ENCODE data around the gene GOT1.
A peak's percentile ranks its signal among the peaks of the same experiment; 100 is the strongest.

GOT1 gene

DNA sequence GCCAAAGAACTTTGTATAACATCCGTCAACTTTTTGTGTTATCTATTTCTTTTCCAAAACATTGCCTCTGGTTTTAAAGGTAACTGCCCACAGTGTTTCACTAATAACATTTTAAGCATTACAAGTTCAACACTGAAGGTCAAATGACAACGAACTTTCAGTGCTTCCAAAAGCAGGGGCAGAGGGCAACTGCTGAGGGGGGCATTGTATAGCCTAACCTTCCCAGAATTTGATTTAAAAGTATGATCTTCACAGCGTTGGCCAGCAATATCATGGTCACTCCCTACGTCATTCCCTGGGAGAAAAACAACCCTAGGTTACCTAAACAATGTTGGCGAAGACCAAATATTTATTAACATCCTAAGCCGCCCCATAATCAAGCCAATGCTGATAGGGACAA lies 2.5 kb upstream of the GOT1 start:
- DNase-seq, result no peak

DNA sequence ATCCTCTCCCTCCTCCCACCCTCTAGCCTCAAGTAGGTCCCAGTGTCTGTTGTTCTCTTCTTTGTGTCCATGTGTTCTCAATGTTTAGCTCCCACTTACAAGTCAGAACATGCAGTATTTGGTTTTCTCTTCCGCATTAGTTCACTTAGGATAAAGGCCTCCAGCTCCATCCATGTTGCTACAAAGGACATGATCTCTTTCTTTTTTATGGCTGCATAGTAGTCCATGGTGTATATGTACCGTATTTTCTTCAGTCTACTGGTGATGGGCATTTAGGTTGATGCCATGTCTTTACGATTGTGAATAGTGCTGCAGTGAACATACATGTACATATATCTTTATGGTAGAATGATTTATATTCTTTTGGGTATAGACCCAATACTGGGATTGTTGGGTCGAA lies 1.6 kb upstream of the GOT1 start:
- DNase-seq, result no peak

DNA sequence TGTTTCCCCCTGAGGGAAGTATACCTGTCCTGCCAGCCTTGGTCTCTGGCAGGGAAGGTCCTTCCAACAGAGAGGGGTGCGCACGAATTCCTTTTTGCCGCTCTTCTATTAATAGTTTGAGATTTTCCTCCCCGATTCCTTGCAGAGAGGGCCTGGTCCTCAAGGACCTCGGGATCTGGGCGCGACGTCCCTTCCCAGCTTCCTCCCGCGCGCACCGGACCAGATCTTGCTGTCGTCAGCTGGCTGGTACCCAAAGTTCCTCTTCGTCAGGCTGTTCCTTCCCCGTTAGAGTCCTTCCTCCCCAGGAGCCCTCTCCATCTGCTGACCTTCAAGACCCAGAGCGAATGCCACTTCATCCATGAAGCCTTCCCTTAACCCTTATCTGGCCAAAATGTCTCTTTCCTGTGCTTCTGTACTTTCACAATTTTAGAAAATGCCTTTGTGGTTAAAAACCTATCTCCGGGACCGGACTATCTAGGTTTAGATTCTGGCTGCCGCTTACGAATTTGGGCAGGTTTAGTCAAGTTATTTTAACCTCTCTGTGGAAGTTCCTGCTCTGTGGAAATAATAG lies 851 bp upstream of the GOT1 start:
- peak; percentile 56 for DNase-seq

DNA sequence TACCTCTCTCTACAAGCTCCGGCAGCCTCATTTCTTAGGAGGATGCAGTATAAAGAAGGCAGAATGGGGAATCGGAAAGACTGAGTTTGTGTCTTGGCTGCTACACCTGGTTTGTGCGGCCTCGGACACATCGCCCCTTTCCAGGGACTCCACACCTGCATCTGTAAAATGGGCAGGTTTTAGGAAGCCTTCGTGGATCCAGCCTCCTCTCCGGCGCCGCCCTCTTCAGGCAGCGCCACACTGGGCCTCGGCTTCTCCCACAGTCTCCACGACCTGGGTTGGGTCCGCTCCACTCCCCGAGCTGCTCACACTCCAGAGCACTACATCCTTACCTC lies 341 bp downstream of the GOT1 start:
- no peak for DNase-seq

DNA sequence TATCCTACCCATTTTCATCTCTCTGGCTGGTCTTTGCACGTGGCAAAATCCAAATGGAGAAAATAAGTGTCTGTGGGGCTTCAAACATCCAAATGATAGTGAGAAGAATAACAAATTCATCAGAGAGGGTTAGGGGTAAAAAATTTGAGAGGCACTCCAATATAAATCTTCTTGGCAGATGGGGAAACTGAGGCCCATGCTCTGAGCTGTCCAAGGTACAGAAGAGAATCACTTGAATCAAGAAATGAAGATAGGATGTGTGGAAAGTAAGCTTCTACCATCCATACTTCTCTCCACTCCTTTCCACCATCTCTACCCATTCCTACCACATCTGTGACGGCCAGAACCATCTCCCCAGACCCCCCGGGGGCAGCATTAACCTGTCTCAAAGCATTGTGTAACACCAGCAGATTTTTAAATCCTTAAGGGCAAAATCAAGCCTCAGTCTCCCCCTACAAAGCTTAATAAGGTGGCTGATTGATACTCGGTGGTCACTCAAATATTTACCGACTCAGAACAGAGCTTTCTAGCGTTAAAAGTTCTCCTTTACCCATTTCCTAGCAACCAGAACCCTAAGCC lies 818 bp downstream of the GOT1 start:
- peak; percentile 5 for DNase-seq

DNA sequence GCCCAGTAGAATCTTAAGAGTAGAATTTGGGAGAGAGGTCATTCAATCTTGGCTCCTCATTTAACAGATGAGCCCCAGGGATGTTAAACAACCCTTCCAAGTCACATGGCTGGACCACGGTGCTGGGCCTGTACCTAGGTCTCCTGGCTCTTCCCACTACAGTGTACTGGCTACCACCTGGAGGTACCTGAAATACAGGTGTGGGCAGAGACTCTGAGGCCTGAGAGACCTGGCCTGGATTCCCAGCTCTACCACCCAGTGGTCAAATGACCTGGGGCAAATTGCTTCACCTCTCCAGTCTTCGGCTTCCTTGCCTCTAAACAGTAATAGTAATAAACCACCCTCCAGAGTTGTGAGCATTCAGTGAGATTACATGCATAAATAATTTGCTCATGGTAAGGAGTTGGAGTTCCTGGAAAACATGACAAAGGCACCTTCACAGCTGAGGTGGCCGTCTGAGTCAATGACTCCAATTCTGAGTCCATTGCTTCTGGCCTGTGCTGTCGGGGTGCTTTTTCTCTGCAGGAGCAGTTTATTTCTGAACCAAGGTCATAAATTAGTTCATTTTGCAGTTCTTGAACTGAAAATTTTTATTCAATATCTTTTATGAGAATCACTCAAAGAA lies 2.7 kb downstream of the GOT1 start:
- no peak for DNase-seq

DNA sequence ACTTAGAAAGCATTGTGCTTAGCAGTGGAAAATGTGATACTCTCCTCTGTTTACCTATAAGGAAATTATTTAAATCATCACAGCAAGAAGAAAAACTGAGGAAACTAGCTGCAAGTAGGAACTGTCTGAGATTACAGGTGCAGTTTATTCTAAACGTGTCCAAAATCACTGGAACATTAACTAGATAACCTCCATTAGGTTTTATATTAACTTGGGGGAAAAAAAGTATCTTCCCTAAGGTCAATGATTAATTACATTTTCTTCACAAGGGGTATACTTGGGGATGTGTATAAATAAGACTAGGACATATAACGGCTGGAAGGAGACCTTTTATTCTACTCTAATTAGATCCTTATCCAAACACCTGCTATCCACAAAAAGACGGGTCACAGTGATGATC lies 3.7 kb downstream of the GOT1 start:
- DNase-seq, result no peak

DNA sequence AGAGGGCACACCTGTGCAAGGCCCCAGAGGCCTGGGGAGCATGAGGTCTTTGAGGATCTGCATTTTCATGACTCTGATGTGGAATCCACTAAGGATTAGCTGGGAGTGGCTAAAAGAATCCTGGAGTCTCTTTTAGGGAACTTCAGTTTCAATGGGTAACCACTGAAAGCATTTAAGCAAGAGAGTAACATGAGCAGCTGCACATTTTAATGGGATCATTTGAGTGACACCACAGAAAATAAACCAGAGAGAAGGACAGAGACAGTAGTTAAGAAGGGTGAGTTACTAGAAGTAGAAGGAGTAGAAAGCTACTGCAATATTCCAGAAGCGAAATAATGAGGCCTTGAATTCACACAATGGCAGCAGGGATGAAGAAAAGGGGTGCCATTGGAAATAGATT lies 5.2 kb downstream of the GOT1 start:
- no peak for DNase-seq

DNA sequence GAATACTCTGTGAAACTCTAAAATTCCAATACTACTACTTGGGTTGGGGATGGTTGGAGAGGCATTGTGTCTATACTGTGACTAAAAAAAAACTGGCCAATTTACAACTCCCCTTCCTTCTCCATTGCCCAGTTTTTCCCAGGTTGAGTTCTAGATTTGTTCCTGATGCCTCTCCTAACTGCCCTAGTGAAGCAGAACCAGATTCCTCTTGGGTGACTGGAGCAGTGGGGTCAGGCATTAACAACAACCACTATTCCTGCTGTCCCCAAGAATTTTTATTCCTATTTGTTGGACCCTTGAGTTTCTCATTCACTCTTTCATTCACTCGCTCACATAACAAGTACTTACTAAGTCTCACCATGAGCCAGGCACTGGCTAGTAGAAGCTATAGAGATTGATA lies 5.8 kb downstream of the GOT1 start:
- DNase-seq, result no peak

DNA sequence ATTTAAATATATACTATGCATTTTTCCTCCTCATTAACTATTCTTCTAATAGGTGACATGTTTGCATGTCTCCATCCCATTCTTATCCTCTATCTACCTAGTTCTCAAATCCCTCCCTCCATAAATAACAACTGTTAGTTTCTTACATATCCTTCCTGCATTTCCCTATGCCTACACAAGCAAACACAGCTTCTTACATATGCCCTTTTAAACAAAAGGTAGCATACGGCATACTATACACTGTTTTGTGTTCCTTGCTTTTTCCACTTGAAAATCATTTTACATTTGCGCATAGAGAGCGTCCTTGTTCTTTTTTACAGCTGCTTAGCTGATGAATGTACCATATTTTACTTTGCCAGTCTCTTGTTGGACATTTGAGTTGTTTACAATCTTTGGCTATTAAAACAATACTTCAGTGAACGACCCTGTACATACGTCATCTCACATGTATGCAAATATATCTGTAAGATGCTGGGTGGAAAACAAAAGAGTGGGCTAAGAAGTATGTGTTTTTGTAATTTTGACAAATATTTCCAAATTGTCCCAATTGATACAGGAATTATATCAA lies 7.8 kb downstream of the GOT1 start:
- no peak for DNase-seq

- DNase-seq, result no peak
Observed at GRCh38 chr10:99421233-99421739, 9.1 kb downstream of the GOT1 start.

DNA sequence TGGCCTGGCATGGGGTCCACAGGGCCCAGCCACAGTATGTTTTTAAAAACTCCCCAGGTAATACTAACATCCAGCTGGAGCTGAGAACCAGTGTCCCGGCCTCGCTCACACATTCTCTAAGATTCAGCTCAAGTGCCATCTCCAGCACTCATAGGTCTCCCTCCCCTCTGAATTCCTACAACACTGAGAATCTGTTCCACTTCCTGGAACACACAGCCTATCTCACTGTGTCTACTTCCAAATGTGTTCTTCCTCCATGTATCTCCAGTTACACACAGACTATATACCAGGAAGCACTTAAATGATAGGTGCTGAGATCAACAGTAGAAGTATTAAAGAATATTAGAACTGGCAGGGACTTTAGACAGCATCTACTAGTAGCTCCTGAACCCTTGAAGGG lies 10.7 kb downstream of the GOT1 start:
- no peak for DNase-seq

DNA sequence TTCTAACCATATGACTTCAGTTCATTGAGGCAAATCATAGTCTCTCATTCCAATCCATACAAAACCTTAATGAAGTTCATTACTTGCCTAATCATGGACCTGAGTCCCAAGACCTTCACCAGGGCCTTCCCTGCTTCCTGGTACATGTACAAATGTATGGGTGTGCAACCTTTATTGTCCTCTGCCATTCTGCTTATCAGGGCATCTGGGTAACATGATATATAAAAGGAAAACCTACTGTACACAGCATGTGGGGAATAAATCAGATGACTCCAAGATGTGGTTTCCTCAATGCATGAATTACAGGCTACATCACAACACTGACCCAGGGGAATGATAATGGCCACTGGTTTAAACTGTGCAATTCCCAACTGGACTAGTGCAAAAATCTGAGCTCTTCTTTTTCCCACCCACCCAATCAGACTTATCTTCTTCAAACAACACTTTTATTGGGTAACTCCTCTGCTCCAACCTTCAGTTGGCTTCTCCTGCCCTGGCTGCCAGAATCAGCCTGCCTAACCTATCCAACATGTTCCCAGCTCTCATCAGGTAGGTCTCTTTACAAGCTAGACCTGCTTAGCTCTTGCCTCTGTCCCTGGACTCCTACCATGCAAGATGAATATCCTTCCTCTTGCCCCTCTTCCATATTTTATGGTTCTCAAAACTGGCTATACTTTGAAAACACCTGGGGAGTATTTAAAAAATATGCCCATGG lies 11.4 kb downstream of the GOT1 start:
- no peak for DNase-seq

DNA sequence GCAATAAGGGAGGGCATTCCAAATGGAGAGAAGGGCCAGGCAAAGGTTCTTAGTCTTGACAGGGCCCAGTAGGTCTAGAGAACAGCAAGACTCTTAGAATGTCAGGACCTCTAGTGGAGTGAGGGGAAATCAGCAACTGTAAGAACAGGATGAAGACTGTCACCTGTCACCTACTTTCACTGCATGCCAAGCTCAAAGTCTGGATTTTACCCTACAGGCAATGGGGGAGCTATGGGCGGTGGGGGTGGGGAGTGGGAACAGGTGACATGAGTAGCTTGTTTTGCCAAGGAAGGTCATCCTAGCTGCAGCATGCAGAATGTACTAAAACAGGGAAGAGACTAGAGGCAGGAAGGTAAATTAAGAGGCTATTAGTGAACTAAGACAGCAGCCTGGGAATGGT lies 18.3 kb downstream of the GOT1 start:
- DNase-seq, result no peak

DNA sequence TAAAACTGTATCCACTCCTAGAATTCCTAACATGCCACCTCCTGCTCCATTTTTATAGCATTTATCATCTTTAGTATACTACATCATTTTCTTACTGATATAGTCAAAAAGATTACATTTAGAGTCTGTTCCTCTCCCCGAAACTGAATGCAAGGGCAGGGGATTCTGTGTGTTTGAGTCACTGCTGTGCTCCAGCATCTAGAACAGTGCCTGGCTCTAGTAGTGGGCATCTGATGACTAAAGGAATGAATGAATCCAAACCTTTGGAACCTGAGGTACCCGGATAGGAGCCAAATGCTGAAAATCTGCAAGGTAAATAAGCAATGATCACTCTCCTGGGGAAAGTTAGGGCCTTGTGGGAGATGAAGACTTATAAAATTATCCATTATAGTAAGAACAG lies 18.9 kb downstream of the GOT1 start:
- no peak for DNase-seq

DNA sequence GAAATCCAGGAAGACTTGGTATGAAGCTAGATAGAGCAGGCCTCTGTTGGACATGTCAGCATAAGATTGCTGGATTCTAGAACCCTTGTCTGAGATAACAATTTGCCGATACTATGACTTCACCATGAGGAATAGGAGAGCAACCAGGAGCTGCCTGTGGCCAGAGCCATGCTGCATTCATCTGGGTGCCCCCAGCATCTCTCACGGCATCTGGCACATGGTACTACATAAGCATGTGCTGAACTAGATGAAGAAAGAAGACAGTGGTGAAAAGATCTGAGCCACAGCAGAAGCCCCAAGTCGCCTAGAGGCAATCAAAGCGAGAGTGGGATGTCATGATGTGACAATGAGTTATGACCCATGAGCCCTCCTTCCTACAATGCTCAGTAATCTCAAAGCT lies 19.5 kb downstream of the GOT1 start:
- DNase-seq, result no peak

DNA sequence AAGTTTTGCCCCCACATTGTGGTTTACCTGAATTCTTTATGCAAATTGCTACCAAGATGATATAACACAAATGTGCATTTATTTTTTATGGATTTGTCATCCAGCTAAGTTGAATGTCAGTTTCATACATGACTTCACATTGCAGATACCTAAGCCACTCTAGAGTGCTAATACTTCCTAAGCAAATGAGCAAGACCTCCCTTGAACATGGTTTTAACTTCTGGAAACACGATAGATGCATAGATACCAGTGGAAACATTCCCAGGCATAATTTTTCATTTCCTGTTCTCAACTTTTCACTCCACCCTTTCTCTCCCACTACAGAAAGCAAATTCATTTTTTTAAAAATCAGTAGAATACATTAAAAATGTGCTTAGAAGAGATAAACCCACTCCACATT lies 20.3 kb downstream of the GOT1 start:
- DNase-seq, result no peak

DNA sequence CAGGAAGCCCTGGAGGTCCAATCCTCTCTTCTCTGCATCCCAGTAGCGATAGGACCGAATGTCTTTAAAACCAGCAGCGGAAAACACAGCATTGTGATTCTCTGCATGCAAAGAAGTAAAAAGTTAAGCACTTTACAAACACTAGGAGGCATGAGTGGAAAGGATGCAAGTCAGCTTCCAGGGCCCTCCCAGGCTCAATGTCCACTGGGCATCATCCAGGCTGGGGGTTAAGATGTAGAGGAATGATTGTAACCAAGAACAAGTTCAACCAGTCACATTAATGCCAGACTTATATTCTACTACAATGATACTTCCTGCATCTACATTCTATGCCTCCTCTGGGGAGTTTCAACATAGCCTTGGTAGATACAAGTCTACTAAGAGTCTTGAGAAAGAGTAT lies 24.3 kb downstream of the GOT1 start:
- DNase-seq, result no peak

DNA sequence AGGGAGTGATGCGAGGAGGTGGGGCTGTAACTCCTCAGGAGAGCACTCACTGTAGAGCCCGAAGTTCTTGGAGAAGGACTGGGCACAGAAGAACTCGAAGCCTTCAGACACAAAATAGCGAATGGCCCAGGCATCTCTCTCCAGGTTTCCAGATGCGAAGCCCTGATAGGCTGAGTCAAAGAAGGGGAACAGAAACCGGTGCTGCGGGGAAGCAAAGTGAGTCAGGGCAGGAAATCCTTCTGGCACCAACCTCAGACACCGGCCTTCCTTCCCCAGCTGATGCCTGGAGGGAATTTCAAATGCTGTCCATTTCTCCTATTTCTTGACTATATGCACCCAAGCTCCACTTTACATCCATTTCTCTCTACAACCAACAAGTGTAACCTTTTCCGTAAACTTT lies 26.8 kb downstream of the GOT1 start:
- DNase-seq, result no peak

DNA sequence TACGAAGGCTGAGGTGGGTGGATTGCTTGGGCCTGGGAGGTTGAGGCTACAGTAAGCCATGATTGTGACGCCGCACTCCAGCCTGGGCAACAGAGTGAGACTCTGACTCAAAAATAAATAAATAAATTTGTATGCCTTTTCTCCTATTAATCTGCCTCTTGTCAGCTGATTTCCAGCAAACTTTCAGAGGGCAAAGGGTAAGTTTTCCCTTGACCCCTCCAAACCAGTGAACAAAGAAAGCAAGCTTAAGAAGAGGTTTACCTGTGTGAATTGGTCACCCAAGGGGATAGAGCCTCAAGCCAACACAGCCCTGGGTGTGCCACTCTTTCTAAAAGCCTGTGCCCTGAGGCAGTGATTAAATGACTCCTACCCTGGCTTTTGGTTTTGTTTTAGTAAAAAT lies 30.8 kb downstream of the GOT1 start:
- no peak for DNase-seq

GRCh38 chr10:99396471-99396870 lies 34.0 kb downstream of the GOT1 start:
- peak; percentile 23 for DNase-seq

- peak; percentile 80 for DNase-seq
Observed at GRCh38 chr10:99395750-99396445, 34.5 kb downstream of the GOT1 start.

DNA sequence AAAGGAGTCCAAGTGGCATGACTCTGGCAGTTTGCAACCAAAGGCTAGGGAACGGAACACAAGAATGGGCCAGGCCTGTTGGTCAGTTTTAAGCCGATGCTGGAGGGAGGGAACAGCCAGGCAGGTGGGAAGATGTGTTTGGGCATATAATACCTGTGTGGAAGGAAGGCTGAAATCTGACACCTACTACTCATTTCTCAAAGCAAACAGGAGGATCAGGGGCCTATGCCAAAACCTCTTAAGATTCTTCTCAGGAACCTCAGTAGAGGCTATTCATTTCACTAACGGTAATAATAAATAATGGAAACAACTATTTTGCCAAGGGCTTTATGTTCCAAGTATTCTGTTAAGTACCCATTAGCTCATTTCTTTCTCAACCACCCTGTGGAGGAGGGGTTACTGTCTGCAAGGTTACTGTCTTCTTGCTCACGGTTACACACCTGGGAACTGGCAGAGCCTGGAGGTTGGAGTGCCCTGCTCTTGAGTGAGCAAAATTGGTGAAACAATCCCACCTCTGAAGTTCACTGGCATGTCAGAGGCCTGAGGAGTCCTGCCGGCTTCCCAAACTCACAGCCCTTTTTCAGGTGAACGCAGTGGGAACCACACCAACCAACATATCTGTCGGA lies 35.5 kb downstream of the GOT1 start:
- peak; percentile 70 for DNase-seq
